Measurements from ENCODE around the gene TRIP10.
"Not testable (repeated sequence)": the region's sequence is repeated elsewhere in the genome, so short reads cannot be mapped to it uniquely, and the experiment has no call there.

TRIP10 gene

GRCh38 chr19:6761053-6761676 is 21.7 kb downstream of the TRIP10 start:
- in situ Hi-C loops (cut with MboI; ENCODE audit: low sequenced_read_pairs) = no loop called here

DNA sequence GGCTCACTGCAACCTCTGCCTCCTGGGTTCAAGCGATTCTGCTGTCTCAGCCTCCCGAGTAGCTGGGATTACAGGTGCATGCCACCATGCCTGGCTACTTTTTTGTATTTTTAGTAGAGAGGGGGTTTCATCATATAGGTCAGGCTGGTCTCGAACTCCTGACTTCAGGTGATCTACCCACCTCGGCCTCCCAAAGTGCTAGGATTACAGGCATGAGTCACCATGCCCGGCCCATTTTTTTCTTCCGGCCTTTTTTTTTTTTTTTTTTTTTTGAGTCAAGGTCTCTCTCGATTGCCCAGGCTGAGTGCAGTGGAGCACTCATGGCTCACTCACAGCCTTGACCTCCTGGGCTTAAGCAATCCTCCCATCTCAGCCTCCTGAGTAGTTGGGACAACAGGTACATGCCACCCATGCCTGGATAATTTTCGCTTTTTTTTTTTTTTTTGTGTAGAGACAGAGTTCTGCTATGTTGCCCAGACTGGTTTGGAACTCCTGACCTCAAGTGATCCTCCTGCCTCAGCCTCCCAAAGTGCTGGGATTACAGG is 22.8 kb downstream of the TRIP10 start:
- in situ Hi-C loops (cut with MboI; ENCODE audit: low sequenced_read_pairs) = not testable (repeated sequence)

DNA sequence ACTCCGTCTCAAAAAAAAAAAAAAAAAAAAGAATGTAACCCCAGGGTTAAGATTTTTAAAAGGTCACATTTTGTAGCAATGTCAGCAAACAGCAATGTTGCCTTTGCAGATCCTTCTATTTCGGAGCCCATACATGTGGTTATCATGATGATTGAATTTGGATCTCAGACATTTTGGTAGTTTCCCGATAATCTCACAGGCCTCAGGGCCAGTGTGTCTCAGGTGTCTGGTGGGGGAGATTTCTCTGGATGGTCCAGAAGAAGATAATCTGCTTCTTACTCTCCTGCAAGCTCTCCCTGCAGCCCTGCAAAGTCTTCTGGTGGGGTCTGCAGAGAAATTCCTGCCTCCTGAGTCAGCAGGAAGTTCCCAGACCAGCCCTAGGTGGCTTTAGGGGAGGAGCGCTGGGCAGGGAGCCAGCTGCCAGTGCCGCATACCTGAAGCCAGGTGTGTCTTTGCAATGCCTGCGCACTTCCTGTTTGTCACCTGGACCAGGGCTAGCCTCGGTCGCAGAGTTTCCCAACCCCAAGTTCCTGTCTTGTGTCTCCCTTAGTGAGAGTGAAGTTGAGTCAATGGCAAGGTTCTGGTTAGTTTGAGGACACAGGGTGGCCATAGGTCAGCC is 26.4 kb downstream of the TRIP10 start:
- in situ Hi-C loops (cut with MboI; ENCODE audit: low sequenced_read_pairs) = no loop called here

- in situ Hi-C loops (cut with MboI; ENCODE audit: low sequenced_read_pairs) = no loop called here
These were observed 27.0 kb downstream of the TRIP10 start for GRCh38 chr19:6766357-6767080.

DNA sequence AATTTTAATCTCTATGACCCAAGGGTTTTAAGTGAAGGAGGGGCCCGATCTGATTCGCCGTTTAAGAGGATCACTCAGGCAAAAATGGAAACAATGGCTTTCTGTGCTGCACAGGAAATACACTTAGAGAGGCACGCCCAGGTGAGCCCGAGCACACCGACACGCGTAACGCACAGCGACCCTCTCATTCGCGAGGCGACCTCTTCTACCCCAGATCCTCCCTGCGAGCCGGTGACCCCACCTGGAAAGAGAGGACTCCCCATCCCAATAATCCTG is 27.5 kb downstream of the TRIP10 start:
- in situ Hi-C loops (cut with MboI; ENCODE audit: low sequenced_read_pairs) = no loop called here

GRCh38 chr19:6767357-6768235 is 28.1 kb downstream of the TRIP10 start, which contains the start of gene SH2D3A:
SH2D3A (minus strand) TSS chr19:6767435; CDS start chr19:6763748, 3,687 bp downstream.
- in situ Hi-C loops (cut with MboI; ENCODE audit: low sequenced_read_pairs) = no loop called here

DNA sequence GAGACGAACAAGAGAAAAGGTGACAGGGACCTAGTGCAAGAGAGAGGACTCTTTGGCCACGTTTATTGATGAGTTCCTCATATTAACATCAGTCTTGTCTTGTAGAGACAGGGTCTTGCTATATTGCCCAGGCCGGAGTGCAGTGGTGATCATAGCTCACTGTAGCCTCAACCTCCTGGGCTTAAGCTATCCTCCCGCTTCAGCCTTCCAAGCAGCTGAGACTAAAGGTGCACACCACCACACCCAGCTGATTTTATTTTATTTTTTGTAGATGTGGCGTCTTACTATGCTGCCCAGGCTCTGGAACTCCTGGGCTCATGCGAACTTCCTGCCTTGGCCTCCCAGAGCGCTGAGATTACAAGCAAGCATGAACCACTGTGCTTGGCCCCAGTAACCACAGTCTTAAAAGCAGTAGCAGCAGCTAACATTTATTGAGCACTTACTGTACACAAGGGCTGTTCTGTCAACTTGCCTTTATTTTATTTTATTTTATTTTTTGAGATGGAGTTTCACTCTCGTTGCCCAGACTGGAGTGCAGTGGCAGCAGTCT is 28.8 kb downstream of the TRIP10 start:
- in situ Hi-C loops (cut with MboI; ENCODE audit: low sequenced_read_pairs) = no loop called here

DNA sequence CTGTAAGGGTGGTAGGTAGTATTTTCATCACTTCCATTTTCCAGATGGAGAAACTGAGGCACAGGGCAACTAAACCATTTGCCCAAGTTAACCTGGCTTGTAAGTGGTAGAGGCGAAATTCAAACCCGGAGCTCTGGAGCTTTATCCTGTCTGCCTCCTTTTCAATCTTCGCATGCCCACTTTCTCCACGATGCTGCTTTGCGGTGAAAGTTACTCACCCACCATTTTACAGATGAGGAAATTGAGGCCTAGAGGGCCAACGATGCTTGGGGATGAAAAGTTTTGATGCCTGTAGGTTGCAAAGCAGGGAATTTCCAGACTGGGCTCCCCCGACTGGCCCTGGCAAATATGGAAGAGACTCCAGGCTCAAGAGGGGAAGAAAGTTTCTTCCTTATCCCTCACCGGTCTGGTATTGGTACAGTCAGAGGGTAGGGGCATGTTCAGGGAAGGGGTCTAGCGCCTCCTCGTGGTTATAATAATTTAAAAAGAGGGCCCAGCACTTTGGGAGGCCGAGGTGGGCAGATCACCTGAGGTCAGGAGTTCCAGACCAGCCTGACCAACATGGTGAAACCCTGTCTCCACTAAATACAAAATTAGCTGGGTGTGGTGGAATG is 29.6 kb downstream of the TRIP10 start:
- in situ Hi-C loops (cut with MboI; ENCODE audit: low sequenced_read_pairs) = no loop called here

GRCh38 chr19:6771648-6772027 is 32.2 kb downstream of the TRIP10 start:
- in situ Hi-C loops (cut with MboI; ENCODE audit: low sequenced_read_pairs) = not testable (repeated sequence)

- in situ Hi-C loops (cut with MboI; ENCODE audit: low sequenced_read_pairs) = no loop called here
These were observed 32.8 kb downstream of the TRIP10 start, which contains the start of gene VAV1 for GRCh38 chr19:6772028-6772865. VAV1 (plus strand) TSS chr19:6772708; CDS start chr19:6772808, 100 bp downstream.

GRCh38 chr19:6772866-6773322 is 33.4 kb downstream of the TRIP10 start:
- in situ Hi-C loops (cut with MboI; ENCODE audit: low sequenced_read_pairs) = no loop called here

- in situ Hi-C loops (cut with MboI; ENCODE audit: low sequenced_read_pairs) = no loop called here
These were observed 33.9 kb downstream of the TRIP10 start for GRCh38 chr19:6773323-6773931.

- in situ Hi-C loops (cut with MboI; ENCODE audit: low sequenced_read_pairs) = no loop called here
These were observed 35.6 kb downstream of the TRIP10 start for GRCh38 chr19:6774821-6775707.

DNA sequence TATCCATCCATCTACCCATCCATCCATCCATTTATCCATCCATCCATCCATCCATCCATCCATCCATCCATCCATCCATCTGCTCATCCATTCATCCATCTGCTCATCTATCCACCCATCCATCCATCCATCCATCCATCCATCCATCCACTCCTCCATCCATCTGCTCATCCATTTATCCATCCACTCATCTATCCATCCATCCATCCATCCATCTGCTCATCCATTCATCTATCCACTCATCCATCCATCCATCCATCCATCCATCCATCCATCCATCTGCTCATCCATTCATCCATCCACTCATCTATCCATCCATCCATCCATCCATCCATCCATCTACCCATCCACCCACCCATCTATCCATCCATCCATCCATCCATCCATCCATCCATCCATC is 36.6 kb downstream of the TRIP10 start:
- in situ Hi-C loops (cut with MboI; ENCODE audit: low sequenced_read_pairs) = not testable (repeated sequence)

- in situ Hi-C loops (cut with MboI; ENCODE audit: low sequenced_read_pairs) = no loop called here
These were observed 37.5 kb downstream of the TRIP10 start for GRCh38 chr19:6776999-6777398.

GRCh38 chr19:6777434-6777833 is 38.0 kb downstream of the TRIP10 start:
- in situ Hi-C loops (cut with MboI; ENCODE audit: low sequenced_read_pairs) = no loop called here

DNA sequence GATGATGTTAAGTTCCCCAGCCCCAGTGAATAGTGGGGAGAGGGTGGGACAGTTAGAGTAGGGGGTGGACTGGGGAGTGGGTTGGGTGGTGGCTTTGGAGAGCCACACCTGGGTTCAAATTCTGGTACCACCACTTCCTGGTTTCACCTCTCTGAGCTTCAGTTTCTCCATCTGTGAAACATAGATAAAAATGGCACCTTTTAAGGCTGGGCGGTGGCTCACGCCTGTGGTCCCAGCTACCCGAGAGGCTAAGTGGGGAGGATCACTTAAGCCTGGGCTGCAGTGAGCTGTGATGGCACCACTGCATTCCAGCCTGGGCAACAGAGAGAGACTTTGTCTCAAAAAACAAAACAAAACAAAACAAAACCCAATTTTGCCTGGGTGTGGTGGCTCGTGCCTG is 38.9 kb downstream of the TRIP10 start:
- in situ Hi-C loops (cut with MboI; ENCODE audit: low sequenced_read_pairs) = no loop called here

GRCh38 chr19:6779206-6779605 is 39.7 kb downstream of the TRIP10 start:
- in situ Hi-C loops (cut with MboI; ENCODE audit: low sequenced_read_pairs) = no loop called here
